IPS-18a (cell line): Measurements from ENCODE around the gene VPS54.
A peak's percentile ranks its signal among the peaks of the same experiment; 100 is the strongest.

ENCODE experiments used
- H3K27ac ChIP-seq: one replicate; pipeline ENCODE4 v1.5.1; 2013; ENCODE audit warnings: low read length
- H3K27me3 ChIP-seq: one replicate; pipeline ENCODE4 v1.6.1; 2013; ENCODE audit warnings: mild to moderate bottlenecking, low read length; ENCODE audit not compliant: control insufficient read depth, insufficient read depth
- H3K36me3 ChIP-seq: one replicate; pipeline ENCODE4 v1.6.1; 2013; ENCODE audit warnings: low read depth, low read length; ENCODE audit not compliant: control insufficient read depth
- H3K4me1 ChIP-seq: one replicate; pipeline ENCODE4 v1.6.1; 2013; ENCODE audit warnings: low read depth, low read length; ENCODE audit not compliant: control insufficient read depth
- H3K4me3 ChIP-seq: one replicate; pipeline ENCODE4 v1.5.1; 2013; ENCODE audit warnings: low read length
- H3K9ac ChIP-seq: one replicate; pipeline ENCODE4 v1.6.1; 2013; ENCODE audit warnings: mild to moderate bottlenecking, low read length, moderate library complexity
- H3K9me3 ChIP-seq: one replicate; pipeline ENCODE4 v1.6.1; 2013; ENCODE audit warnings: low read depth, low read length; ENCODE audit not compliant: control insufficient read depth

Gene VPS54

GRCh38 chr2:63891488-63892030 is 127.7 kb downstream of the VPS54 start:
- Histone ChIP-seq H3K4me3 (no peak overlapping the region), H3K9ac (no peak overlapping the region), H3K9me3 (no peaks in the 10 kb centered on the region), H3K27ac (no peak overlapping the region), H3K4me1 (peaks cover 10% of the 10 kb centered on the region), H3K27me3 (no peaks in the 10 kb centered on the region), H3K36me3 (peaks cover 79% of the 10 kb centered on the region)

DNA sequence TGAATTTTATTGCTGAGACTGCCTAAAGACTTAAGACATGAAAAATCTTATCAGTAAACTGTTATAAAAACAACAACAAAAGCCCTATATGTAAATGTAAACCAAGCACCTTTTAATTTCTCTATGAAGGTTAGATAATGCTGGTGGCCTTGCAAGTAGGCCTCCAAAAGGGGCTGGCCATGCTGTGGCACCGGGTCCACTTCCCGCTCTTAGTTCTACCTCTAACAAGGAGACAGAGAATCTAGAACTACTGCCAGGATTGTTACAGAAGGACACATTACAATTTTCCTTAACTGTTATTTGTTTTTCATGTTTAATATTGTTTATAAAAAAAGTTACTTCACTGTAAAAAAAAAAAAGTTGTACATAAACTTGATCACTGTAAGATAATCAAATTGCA is 128.6 kb downstream of the VPS54 start:
- Histone ChIP-seq H3K9me3 (no peaks in the 10 kb centered on the region), H3K9ac (no peak overlapping the region), H3K27me3 (no peaks in the 10 kb centered on the region), H3K36me3 (peaks cover 85% of the 10 kb centered on the region), H3K4me1 (peaks cover 10% of the 10 kb centered on the region), H3K4me3 (no peak overlapping the region), H3K27ac (no peak overlapping the region)

DNA sequence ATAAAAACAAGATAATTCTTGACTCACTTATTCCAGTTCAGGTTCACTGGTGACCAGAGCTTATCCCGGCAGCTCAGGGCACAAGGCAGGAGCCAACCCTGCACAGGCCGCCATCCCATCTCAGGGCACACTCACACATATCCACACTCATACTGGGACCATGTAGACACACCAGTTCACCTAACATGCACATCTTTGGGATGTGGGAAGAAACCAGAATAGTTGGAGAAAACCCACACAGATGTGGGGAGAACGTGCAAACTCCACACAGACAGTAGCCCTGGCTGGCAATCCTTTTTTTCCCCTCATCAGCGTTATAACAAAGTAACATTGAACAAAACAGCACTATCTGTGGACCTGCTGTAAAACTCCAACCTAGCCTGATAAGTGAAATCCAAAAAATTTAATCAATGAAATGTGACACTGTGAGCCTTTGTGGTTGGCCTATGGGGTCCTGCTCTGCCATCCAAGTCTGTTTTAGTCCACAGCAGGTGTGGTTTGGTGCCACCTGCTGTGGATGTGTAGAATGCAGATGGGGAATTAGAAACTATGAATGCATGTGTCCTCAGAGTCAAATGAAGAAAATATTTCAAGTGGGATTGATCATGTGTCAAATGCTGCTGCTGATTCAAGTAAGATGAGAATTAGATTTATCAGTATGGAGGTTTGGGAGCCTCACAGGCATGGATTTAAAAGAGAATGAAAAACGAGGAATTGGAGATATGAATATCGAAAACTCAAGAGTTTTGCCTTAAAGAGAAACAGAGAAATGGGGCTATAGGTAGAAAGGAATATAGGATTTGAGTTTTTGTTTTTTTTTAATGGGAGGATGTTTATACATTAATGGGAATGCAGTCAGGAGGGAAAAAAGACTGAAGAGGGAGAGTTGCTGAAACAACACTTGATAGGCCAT is 130.5 kb downstream of the VPS54 start:
- H3K4me1 ChIP-seq, result peaks cover 10% of the 10 kb centered on the region
- no peaks in the 10 kb centered on the region for H3K27me3 ChIP-seq
- H3K4me3 ChIP-seq, result no peak overlapping the region
- peaks cover 97% of the 10 kb centered on the region for H3K36me3 ChIP-seq
- peak overlapping the region; percentile 15 for H3K27ac ChIP-seq
- no peak overlapping the region for H3K9ac ChIP-seq
- no peaks in the 10 kb centered on the region for H3K9me3 ChIP-seq

- H3K27me3 ChIP-seq, result no peaks in the 10 kb centered on the region
- H3K27ac ChIP-seq, result peak overlapping the region; percentile 15
- peaks cover 10% of the 10 kb centered on the region for H3K4me1 ChIP-seq
- H3K9me3 ChIP-seq, result no peaks in the 10 kb centered on the region
- H3K4me3 ChIP-seq, result no peak overlapping the region
- H3K9ac ChIP-seq, result no peak overlapping the region
- H3K36me3 ChIP-seq, result peaks cover 97% of the 10 kb centered on the region
Observed at GRCh38 chr2:63888053-63888452, 131.2 kb downstream of the VPS54 start.

GRCh38 chr2:63886445-63886844 is 132.8 kb downstream of the VPS54 start:
- Histone ChIP-seq H3K9me3 (no peaks in the 10 kb centered on the region), H3K27me3 (no peaks in the 10 kb centered on the region), H3K36me3 (peaks cover 96% of the 10 kb centered on the region), H3K4me1 (peaks cover 10% of the 10 kb centered on the region), H3K4me3 (no peak overlapping the region), H3K27ac (no peak overlapping the region), H3K9ac (no peak overlapping the region)

DNA sequence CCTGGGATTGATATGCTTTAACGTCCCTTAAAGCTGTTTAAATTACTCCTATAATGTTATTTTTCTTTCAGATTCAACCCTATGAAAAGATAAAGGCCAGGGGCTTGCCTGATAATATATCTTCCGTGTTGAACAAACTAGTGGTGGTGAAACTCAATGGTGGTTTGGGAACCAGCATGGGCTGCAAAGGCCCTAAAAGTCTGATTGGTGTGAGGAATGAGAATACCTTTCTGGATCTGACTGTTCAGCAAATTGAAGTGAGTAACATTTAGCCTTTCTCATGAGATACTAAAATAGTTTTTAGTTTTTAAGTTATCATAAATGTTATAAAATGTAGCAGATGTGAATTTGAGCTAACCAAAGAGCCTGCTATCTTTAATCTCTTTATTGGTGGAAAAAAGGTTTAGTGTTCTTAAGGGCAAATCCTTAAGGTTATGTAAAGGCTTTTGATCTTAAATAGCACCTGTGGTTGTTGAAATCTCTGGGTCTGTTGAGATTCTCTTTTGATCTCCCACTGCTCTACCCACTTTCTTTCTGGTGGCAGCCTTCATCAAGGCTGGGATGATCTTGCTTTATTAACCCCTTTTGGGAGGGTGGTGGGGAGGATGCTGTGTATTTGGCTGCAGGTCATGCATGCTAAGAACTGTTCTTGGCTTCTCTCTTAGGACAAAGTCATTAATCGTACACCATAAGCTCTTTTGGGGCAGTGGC is 136.7 kb downstream of the VPS54 start:
- H3K9ac ChIP-seq, result no peak overlapping the region
- H3K27ac ChIP-seq, result no peak overlapping the region
- H3K36me3 ChIP-seq, result peaks cover 76% of the 10 kb centered on the region
- H3K4me3 ChIP-seq, result no peak overlapping the region
- H3K9me3 ChIP-seq, result no peaks in the 10 kb centered on the region
- H3K27me3 ChIP-seq, result no peaks in the 10 kb centered on the region
- peaks cover 27% of the 10 kb centered on the region for H3K4me1 ChIP-seq

DNA sequence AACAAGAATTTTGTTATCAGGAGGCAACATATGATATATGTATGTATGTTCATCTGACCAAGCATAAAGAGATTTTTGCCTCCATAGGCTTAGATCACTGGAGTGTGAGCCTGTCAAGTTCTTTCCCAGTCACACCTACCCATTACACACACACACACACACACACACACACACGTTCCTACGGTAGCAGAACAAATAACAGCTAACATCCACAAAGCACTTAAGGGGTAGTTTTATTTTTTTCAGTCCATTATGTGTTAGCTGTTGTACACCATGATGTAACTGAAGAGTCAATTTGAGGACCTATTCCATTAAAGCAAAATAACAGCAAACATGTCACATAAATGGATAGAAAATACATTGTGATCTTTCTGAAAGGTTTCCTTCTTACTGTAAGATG is 138.0 kb downstream of the VPS54 start:
- H3K36me3 ChIP-seq, result peaks cover 76% of the 10 kb centered on the region
- no peak overlapping the region for H3K27ac ChIP-seq

DNA sequence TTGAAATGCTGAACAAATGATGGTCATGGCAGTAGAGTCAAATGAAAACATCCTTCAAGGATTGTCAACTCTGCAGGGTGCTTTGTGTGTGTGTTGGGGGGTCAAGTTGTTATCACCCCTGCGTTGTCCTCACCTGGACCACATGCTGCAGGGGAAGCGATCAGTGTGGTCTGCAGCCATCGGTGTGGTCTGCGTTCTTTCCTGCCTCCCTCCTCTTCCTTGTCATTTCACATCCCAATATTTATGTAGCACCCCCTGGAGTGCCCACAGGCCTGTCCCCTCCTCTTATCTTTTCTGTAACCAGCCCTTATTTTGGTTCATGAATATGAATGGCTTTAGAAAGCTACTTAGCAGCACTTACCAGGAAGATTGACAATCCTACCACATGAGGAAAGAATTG is 138.6 kb downstream of the VPS54 start:
- H3K9ac ChIP-seq, result no peak overlapping the region
- peaks cover 30% of the 10 kb centered on the region for H3K4me1 ChIP-seq
- H3K9me3 ChIP-seq, result no peaks in the 10 kb centered on the region
- H3K4me3 ChIP-seq, result no peak overlapping the region
- peaks cover 76% of the 10 kb centered on the region for H3K36me3 ChIP-seq
- H3K27me3 ChIP-seq, result no peaks in the 10 kb centered on the region
- no peak overlapping the region for H3K27ac ChIP-seq

More for the DNA sequence above, 138.0 kb downstream of the VPS54 start:
- Histone ChIP-seq H3K9ac (no peak overlapping the region), H3K4me1 (peaks cover 30% of the 10 kb centered on the region), H3K4me3 (no peak overlapping the region), H3K9me3 (no peaks in the 10 kb centered on the region), H3K27me3 (no peaks in the 10 kb centered on the region)

DNA sequence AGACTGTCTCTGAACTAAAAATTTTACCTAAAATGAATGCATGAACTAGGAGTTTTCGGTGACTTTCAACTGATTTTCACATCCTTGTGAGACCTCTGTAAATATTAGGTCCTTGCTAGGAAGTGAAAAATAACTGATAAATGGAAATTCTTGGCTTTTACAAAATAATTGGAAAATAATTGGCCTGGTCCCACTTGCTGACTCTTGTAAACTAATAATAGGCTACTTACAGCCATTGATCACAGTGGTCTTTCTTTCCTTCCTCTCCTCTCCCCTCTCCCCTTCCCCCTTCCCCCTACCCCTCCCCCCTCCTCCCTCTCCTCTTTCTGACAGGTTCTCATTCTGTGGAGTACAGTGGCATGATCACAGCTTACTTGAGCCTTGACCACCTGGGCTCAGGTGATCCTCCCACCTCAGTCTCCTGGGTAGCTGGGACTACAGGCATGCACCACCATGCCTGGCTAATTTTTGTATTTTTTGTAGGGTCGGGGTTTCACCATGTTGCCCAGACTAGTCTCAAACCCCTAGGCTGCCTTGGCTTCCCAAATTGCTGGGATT is 139.3 kb downstream of the VPS54 start:
- Histone ChIP-seq H3K4me3 (peak overlapping the region; percentile 9), H3K9ac (no peak overlapping the region), H3K9me3 (no peaks in the 10 kb centered on the region), H3K27ac (no peak overlapping the region), H3K27me3 (no peaks in the 10 kb centered on the region), H3K36me3 (peaks cover 76% of the 10 kb centered on the region), H3K4me1 (peaks cover 30% of the 10 kb centered on the region)

- Histone ChIP-seq H3K4me1 (peaks cover 30% of the 10 kb centered on the region), H3K9me3 (no peaks in the 10 kb centered on the region), H3K9ac (no peak overlapping the region), H3K36me3 (peaks cover 78% of the 10 kb centered on the region), H3K4me3 (no peak overlapping the region), H3K27ac (no peak overlapping the region), H3K27me3 (no peaks in the 10 kb centered on the region)
Observed at GRCh38 chr2:63878486-63878885, 140.7 kb downstream of the VPS54 start.

GRCh38 chr2:63876311-63876710 is 142.9 kb downstream of the VPS54 start:
- no peak overlapping the region for H3K9ac ChIP-seq
- H3K27ac ChIP-seq, result no peak overlapping the region
- H3K27me3 ChIP-seq, result no peaks in the 10 kb centered on the region
- H3K9me3 ChIP-seq, result no peaks in the 10 kb centered on the region
- H3K36me3 ChIP-seq, result peaks cover 75% of the 10 kb centered on the region
- H3K4me3 ChIP-seq, result no peak overlapping the region
- peaks cover 30% of the 10 kb centered on the region for H3K4me1 ChIP-seq
